ENCODE data around the gene SAXO1. TPM values are rescaled to one million over a fixed set of nuclear protein-coding genes. Genes with fewer than 3 reads are reported as not detected.

Gene SAXO1
- total RNA-seq, 1 experiment from 2014 or later, result not detected

DNA sequence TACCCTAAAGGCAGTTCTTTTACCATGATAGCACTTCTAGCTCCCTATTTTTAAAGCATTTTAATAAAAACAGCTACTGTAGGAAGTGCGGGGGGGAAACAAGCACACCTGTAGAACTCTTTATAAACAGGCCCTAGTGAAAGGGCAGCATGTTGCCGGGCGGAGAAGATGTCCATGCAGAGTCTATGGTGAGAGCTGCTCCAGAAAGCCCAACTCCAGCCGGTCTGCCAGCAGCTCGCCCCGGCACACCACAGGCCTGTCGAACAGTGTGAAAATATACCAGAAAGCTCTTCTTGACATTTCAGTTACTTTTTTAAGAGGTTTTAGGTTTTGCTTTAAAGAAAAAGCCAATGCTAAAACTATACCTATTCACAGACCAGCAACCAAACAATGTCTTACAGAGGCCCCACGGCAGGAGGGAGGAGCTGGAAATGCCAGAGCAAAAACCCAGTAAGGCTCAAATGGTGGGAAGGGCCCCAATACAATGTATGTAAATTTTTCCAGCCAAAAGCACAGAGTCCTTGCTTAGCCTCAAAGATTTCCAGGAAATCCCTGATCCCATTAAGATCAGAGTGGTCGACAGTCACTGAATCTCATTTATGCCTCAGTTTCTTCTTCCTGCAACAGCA is 121.2 kb downstream of the SAXO1 start:
- DNase-seq (ENCODE audit: low read depth), result no peak

DNA sequence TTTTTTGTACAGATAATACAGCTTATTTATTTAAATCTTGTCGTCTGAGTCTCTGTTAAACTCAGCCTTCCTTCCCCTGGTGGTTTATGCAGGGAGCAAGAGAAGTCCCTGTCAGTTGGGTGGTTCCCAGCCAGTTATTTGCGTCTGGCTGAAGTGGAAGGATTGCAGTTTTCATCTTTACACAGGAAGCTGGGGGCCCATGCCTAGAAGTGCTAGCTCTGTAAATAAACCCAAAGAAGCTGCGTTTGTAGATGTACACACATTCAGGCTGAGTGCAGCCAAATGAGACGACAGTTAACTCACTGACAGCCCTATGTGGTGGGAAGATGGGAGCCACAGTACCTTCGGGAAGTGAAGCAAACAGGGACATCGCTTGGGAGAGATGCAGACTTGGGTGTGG is 122.1 kb downstream of the SAXO1 start:
- DNase-seq (ENCODE audit: low read depth), result no peak

DNA sequence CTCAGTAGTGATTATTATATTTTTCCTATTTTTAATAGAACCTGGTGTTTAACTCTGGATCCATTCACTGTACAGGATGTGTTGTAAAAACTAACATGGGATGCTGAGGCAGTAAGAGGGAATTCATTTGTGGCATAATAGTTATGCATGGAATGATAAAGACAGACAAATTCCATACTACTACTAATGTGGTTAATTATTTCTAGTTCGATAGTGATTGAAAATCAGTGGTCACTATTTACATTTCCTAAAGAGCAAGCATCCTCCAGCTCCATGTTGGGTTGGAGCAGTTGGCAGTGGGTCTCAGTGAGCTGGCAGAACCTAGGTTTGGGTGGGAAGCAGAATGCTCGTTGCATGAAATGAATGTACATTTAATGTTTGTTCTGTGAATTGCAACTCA is 122.6 kb downstream of the SAXO1 start:
- DNase-seq (ENCODE audit: low read depth), result no peak

DNA sequence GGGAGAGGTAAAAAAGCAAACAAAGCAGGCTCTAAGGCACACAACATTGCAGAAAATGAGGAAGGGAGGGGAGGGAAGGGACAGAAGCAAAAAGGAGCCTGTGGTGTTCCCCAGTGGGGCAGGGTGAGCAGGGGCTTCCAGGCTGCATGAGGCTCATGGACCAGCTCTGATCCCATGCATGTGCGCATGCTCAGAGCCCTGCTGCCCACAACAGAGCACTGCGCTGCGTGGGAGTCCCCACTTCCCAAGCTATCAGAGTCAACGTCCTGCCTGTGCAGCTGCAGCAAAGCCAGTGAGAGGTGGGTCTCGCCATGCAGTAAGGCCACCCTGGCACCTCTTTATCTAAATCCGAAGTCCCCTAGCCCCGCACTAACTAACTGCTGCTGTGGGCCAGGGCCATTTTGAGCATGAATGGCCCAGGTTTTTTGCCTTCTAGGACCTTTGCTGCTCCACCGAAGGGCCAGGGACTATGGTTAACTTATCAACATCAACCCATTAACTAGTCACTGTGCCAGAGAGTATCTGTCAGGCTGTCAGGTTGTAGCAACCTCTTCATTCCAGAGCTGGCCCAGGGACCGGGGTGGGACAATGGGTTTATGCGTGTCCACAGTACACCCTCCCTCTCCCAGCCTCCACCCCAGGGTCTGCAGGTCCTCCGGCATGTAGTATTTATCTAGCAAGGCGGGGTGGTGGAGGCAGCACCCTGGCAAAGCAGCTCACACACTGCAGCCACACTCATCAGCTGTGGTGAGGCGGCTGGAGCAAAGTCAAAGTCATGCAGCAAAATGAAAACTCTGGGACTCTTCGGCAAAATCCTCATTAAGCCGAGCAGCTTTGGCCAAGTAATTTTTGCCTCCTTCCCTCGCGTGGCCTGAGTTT is 123.6 kb downstream of the SAXO1 start:
- no peak for DNase-seq (ENCODE audit: low read depth)

DNA sequence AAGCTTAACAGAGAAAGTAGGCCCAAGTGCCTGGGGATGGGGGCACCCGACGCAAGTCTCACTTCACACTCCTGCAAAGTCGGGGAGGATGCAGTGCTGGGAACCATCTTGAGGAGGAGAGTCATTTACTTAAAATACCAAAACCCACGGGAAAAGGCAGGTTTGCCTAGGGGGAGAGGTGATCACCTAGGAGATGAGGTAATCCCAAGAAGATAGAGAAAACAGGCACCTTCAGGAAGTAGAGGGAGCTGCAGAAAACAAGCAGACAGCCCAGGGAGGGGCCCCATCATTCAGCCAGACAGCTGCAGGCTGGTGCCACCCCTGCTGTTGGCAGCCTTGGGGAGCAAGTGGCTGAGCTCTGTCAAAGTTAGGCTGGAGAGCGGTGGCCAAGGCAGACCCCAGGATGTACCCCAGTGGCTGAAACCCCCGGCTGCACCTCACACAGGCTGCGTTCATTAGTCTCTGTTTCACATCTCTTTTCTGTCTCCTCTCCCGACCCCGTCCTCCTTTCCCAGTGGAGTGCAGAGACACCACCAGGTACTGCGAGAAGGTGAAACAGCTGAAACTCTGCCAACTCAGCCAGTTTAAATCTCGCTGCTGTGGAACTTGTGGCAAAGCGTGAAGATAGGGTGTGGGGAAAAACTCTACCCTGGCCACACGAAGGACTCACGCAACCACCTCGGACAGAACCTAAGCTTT is 124.9 kb downstream of the SAXO1 start:
- DNase-seq (ENCODE audit: low read depth), result no peak

DNA sequence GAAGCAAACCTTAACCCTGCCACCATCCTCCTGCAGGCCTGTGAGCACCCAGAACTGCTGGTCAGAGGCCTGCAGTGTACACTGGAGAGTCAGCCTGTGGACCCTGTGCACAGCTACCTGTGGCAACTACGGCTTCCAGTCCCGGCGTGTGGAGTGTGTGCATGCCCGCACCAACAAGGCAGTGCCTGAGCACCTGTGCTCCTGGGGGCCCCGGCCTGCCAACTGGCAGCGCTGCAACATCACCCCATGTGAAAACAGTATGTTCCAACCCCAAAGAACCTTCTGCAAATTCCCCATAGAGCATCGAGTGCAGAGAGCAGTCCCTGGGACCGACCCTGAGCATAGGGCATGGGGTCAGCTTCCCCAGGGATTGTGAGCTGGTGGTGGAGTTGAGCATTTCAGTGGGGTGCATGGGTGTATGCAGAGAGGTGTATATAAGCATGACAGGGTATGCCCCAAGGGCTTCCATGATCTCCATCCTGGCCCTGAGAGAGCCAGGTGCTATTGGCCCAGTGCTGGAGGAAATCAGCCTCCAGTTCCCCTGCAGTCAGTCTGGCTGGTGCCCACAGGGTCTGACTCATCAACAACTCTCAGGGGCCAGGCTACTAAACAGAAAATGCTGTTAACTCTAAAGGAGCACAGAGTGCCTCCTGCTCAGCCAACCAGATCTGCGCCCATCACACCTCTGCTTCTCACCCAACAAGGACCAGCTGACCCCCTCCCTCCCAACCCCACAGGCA is 126.2 kb downstream of the SAXO1 start:
- DNase-seq (ENCODE audit: low read depth), result peak; percentile 76

DNA sequence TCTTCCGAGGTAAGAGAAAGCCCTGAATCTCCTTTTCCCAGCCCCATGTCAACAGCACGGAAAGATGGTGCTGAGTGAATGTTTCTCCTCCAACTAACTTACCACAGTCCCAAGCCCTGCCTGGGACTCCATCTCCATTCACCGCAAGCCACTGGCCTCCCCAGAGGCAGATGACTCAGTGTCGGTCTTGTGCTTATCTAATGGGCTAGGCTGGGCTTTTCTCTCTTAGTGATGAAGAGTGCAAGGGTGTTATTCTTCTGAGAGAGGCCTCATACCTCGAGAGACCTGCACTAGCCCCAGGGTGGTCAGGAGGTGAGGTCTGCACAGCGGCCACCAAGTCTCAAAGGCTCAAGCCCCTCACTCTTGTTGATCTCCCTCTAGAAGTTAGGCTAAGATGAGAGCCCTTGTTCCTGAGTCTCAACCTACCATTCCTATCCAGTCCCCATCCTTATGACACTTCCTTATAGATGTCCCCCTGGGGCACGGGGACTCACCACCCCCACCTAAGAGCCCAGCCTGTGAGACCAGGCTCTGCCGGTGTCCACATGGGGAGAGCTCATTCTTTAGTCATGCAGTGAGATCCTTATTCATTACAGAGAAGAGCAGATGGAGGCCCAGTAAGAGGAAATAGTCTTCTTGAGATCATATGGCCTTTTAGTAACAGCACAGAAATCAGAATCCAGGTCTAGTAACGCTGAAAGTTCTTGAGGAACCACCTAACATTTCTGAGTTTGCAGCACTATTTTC is 127.0 kb downstream of the SAXO1 start:
- DNase-seq (ENCODE audit: low read depth), result peak; percentile 74

DNA sequence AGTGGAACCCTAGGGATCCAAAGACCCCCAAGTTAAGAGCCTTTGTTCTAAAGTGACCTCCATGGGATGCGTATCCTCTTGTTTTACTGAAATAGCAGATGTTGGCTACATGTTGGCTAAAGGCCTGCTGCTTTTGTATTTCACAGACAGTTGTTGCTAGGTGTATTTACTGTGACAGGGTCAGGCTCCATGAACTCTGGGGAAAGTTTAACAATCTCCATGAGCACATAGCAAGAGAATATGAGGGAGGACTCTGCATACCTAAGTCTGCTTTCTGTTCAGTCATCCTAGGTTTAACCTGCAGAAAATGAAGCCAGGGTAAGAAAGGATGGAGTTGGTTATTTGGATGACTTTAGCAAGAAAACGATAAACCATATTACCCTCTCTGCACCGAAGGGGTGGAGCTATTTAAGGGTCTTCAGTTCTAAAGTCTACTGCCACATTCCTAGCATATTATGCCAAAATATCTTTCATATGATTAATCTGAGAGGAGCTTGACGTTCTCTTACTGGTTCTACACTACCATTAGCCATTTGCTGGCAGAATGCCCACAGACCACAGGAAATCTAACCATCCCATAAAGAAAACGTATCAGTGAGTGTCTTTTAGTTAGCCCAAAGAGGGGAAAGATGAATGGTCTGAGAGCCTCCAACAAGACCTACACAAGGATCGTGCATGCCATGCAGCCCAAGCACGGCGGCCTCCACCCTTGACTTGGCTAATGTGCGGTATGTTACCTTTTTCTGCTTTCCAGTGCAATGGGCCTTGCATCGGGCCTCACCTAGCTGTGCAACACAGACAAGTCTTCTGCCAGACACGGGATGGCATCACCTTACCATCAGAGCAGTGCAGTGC is 127.8 kb downstream of the SAXO1 start:
- peak; percentile 81 for DNase-seq (ENCODE audit: low read depth)

DNA sequence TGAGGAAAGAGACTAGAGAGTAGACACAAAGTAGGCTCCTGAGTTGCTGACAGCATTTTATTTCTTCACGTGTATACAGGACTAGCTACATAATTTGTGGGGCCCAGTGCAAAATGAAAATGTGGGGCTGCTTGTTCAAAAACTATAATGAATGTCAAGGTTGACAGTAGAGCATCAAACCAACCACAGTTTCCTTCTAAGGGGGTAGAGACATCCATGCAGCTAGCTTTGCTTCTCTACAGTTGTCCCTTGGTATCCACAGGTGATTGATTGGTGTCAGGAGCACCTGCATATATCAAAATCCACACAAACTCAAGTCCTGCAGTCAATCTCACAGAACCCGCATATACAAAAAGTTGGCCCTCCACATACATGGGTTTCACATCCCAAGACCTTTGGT is 129.6 kb downstream of the SAXO1 start:
- DNase-seq (ENCODE audit: low read depth), result no peak

DNA sequence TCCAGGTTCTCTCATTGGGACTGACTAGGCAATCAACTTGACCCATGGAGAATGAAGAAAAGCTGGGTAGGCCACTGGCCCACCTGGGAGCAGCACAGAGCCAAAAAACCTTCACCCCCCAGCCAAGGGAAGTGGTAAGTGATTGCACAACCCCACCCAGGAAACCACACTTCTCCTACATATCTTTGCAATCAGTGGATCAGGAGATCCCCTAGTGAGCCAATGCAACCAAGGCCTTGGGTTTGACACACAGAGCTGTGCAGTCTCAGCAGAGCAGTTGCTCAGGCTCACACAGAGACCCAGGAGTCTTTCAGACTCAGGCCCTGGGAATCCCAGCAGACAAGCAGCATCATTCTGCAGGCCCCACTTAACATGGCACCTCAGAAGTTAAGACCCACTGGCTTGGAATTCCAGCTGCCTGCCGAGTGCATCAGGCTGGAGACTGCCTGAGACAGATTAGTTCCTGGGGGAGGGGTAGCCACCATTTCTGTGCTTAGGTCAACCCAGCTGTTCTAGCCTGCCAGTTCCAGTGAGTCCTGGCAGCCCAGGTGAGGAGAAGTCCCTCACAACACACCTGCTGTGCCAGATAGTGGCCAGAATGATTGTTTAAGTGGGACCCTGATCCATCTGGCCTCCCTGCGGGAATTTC is 136.4 kb downstream of the SAXO1 start:
- peak; percentile 35 for DNase-seq (ENCODE audit: low read depth)

DNA sequence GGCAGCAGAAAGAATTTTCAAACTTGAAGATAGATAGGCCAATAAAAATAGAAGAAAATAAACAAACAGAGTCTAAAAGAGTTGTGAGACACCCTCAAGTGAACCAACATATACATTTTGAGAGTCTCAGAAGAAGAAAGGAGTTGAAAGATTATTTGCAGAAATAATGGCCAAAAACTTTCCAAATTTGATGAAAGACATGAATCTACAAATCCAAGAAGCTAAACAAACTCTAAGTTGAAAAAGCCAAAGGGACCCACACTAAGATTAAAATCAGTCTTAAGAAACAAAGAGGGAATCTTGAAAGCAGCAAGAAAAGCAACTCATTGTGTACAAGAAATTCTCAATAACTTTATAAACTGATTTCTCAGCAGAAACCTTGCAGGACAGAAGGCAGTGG is 137.0 kb downstream of the SAXO1 start:
- DNase-seq (ENCODE audit: low read depth), result no peak

DNA sequence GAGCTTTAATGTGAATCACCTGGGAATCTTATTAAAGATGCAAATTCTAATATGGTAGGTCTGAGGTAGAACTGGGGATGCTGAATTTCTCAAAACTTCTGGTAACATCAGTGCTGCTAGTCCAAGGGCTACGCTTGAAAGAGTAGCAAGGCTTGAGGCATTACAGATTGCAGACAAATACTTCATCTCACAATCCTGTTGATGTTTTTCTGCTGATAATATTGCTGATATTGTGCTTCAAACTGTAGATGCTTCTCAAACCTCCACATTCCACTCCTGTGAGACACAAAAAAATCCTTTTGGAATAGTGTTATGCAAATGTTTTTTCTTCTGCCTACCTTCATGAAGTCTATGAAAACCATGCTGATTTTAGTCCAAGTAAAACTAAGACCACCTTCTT is 139.5 kb downstream of the SAXO1 start:
- no peak for DNase-seq (ENCODE audit: low read depth)

DNA sequence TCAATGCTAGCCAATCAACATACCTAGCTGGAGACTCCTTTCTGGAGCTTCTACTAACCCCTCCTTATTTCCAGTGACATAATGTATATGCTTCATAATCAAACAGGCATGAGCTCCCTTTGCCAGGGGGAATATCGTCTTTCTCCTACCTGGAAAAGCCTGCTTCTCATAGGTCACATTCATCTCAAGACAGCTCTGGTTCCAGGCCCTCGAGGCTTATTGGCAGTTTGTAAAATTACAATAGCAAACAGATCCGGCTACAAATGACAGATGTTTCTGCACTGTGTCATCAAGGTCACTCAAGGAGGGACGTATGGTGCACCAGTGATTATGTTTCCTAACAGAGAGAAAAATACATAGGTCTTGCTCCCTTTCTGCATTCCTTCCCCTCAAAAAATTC is 140.0 kb downstream of the SAXO1 start:
- DNase-seq (ENCODE audit: low read depth), result no peak

DNA sequence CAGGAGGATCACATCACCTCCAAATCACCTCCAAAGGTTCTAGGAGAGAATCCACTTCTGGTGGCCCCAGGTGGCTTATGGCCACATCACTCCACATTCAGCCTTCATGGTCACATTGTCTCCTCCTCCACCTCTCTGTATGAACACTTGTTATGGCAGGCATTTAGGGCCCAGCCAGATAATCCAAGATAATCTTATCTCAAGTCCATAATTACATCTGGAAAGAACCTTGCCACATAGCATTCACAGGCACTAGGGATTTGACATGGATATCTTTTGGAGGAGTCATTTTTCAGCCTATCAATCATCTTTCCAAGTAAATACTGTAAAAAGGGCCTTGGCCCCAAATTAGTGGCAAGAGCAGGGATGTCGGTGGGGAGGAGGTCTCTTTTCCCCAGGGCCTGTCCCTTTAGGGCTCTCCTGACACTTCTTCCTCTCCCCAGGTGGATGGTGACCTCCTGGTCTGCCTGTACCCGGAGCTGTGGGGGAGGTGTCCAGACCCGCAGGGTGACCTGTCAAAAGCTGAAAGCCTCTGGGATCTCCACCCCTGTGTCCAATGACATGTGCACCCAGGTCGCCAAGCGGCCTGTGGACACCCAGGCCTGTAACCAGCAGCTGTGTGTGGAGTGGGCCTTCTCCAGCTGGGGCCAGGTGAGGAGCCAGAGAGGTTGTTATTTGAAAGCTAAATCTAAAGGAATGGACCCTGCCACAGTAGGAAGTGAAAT is 140.9 kb downstream of the SAXO1 start:
- no peak for DNase-seq (ENCODE audit: low read depth)

DNA sequence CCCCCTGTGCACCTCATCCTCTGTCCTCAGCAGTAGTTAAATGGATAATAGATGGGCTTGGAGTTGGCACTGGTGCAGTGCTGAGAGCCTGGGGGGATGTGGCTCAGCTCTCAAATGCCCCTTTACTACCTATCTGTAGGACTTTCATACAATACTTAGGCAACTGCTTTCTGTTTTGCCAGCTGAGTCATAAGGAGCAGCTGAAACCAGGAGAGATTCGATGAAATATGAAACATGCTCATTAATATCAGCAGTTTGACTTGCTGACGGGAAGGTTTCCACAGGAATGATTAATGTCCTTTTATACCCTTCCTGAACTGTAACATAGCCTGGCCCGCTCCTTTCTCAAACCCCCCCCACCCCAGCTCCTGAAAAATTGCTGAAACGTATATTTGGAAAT is 142.6 kb downstream of the SAXO1 start:
- DNase-seq (ENCODE audit: low read depth), result peak; percentile 28

DNA sequence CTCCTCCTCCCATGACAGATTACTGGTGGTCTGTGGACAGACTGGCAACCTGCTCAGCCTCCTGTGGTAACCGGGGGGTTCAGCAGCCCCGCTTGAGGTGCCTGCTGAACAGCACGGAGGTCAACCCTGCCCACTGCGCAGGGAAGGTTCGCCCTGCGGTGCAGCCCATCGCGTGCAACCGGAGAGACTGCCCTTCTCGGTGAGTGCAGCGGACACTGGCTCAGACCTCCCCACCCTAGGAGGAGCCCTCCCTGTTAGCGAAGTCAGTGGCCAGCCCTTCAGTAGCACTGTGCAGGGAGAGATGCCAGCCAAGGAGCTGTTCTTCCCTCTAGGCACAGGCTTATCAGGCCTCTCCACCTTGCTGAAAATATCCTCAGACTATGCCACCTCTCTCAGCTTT is 143.5 kb downstream of the SAXO1 start:
- DNase-seq (ENCODE audit: low read depth), result no peak

DNA sequence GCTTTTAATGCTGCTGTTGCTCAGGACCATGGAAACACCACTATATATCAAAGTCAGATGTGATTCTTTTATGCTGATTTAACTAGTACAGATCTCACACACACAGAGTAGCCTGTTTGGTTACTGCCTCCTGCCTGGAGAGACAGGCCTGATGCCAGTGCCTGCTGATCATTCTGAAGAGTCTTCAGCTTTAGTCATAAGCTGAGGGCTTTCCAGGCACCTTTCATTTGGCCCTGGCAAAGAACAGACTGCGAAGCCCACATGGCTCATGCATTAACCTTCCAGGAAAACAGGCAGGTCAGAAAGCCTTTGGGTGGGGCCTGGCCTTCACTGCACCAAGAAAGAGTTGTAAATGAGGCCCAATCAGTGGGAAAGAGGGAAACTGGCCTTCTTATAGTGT is 144.7 kb downstream of the SAXO1 start:
- no peak for DNase-seq (ENCODE audit: low read depth)

DNA sequence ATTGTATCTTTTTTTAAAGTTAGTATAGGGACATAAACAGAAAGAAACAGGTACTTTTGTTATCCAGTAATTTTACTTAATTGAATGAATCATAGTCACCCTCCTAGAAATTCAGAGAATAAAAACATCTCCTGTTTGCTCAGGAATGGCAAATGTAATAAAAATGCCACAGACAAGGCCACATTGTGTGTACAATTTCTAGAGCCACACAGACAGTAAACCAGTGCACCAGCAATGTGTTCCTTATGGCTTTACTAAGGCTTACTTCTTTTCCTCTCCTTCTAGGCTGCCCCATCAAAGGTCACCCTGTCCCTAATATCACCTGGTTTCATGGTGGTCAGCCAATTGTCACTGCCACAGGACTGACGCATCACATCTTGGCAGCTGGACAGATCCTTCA is 145.5 kb downstream of the SAXO1 start:
- DNase-seq (ENCODE audit: low read depth), result no peak

DNA sequence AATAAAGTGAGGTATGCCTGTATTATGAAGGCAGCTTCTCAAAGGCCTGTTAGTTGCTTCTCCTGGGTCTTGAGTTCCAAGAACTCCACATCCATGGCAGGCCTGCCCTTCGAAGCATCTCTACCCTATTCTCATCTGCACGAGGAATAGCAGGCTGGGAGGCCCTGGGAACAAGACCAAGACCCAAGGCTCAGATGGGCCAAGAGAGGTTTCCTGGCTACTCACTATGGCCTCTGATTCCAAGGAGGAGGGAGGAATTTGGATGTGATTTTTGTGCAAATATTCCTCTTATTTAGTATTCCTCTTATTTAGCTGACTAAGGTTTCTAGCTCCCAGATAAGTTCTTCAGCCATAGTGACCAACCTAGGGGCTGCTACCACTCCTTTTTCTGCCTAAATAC is 151.3 kb downstream of the SAXO1 start:
- no peak for DNase-seq (ENCODE audit: low read depth)
